NCI-H146 treated with DMSO at 0.1 percent for 48 hours (cell line): Measurements from ENCODE around the gene RBBP6.
"Not testable (repeated sequence)": the region's sequence is repeated elsewhere in the genome, so short reads cannot be mapped to it uniquely, and the experiment has no call there.

Experiments used
- DNase-seq: peaks from one replicate; lab custom pipeline; 2025; ENCODE audit not compliant: unreplicated experiment; lab: John Stamatoyannopoulos, UW

Gene RBBP6

DNA sequence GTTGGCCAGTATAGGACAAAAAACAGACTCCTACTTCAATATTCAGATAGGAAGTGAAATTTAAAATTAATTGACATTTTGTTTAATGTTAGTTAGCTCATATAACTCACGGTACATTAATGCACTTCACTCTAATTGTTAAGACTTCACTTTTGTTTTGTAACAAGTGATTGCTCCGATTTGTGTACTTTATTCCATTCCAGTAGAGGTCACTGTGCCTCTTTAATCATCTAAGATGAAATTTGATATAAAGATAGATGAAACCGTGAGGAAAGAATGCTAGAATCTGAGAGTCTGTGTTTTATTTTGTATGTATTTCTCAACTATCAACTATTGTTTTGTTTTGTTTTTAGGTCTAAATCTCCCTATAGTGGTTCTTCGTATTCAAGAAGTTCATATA lies 29.0 kb downstream of the RBBP6 start:
- DNase-seq, result no peak

DNA sequence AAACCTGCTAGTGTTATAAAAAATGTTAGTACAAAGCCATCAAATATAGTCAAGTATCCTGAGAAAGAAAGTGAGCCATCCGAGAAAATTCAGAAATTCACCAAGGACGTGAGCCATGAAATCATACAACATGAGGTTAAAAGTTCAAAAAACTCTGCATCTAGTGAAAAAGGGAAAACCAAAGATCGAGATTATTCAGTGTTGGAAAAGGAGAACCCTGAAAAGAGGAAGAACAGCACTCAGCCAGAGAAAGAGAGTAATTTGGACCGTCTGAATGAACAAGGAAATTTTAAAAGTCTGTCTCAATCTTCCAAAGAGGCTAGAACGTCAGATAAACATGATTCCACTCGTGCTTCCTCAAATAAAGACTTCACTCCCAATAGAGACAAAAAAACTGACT lies 31.7 kb downstream of the RBBP6 start:
- DNase-seq, result no peak

DNA sequence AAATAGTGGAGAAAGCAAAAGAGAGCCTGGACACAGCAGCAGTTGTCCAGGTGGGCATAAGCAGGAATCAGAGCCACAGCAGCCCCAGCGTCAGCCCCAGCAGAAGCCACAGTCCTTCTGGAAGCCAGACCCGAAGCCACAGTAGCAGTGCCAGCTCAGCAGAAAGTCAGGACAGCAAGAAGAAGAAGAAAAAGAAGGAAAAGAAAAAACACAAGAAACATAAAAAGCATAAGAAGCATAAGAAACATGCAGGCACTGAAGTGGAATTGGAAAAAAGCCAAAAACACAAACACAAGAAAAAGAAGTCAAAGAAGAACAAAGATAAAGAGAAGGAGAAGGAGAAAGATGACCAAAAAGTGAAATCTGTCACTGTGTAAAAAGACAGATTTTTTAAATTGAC lies 32.7 kb downstream of the RBBP6 start:
- DNase-seq, result no peak

DNA sequence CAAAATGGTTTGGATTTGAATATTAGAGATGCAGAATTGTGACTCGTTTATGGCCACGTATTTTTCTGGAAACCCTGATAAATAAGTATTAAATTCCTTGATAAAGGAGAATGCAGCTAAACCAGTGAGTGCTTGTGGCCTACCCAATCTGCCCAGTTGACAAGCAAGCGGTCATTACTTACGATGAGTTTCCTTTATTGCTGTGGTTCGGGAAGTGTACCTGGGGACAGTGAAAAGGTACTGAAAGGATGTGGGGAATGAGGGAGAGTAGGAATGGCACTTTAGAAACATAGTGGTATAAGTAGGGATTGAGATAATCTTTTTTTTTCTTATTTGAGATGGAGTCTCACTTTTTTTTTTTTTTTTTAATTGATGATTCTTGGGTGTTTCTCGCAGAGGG lies 33.8 kb downstream of the RBBP6 start:
- DNase-seq, result no peak

DNA sequence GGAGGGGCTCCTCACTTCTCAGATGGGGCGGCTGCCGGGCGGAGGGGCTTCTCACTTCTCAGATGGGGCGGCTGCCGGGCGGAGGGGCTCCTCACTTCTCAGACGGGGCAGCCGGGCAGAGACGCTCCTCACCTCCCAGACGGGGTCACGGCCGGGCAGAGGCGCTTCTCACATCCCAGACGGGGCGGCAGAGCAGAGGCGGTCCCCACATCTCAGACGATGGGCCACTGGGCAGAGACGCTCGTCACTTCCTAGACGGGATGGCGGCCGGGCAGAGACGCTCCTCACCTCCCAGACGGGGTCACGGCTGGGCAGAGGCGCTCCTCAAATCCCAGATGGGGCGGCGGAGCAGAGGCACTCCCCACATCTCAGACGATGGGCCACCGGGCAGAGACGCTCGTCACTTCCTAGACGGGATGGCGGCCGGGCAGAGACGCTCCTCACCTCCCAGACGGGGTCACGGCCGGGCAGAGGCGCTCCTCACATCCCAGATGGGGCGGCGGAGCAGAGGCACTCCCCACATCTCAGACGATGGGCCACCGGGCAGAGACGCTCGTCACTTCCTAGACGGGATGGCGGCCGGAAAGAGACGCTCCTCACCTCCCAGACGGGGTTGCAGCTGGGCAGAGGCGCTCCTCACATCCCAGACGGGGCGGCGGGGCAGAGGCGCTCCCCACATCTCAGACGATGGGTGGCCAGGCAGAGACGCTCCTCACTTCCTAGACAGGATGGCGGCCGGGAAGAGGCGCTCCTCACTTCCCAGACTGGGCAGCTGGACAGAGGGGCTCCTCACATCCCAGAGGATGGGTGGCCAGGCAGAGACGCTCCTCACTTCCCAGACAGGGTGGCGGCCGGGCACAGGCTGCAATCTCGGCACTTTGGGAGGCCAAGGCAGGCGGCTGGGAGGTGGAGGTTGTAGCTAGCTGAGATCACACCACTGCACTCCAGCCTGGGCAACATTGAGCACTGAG lies 35.4 kb downstream of the RBBP6 start:
- DNase-seq, result not testable (repeated sequence)

DNA sequence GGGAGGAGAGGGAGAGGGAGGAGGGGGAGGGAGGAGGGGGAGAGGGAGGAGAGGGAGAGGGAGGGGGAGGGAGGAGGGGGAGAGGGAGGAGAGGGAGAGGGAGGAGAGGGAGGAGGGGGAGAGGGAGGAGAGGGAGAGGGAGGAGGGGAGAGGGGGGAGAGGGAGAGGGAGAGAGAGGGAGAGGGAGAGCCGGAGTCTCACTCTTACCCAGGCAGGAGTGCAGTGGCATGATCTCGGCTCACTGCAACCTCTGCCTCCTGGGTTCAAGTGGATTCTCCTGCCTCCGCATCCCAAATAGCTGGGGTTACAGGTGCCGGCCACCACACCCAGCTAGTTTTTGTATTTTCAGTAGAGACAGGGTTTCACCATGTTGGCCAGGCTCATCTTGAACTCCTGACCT lies 36.4 kb downstream of the RBBP6 start:
- DNase-seq, result not testable (repeated sequence)

DNA sequence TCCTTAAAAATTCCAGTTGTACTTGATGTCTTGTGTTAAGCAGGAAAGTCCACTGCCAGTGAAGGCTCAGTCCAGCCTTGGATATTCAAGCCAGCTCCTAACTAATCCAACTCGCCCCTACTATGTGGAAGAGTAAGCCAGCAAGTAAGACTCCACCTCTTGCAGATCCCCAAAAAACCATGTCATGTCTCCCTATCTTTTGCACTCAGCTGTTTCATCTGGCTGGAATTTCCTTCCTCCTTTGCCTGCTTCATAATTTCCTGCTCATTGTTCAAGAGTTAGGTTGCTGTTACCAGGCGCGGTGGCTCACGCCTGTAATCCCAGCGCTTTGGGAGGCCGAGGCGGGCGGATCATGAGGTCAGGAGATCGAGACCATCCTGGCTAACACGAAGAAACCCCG lies 37.8 kb downstream of the RBBP6 start:
- no peak for DNase-seq

DNA sequence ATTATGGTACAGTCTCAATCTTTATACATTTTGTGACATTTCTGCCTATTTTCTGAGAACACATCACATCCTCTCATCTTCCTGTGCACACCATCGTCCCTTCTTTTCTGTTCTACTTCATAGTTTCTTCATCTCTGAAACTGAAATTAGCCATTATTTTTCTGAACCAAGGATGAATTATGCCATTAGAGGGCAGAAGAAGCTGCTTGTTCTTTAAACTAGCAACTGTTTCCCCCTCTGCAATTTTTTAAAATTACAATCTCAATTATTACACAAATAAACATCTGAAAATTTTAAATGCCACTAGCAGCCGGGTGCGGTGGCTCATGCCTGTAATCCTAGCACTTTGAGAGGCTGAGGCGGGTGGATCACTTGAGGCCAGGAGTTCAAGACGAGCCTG lies 41.3 kb downstream of the RBBP6 start:
- no peak for DNase-seq

DNA sequence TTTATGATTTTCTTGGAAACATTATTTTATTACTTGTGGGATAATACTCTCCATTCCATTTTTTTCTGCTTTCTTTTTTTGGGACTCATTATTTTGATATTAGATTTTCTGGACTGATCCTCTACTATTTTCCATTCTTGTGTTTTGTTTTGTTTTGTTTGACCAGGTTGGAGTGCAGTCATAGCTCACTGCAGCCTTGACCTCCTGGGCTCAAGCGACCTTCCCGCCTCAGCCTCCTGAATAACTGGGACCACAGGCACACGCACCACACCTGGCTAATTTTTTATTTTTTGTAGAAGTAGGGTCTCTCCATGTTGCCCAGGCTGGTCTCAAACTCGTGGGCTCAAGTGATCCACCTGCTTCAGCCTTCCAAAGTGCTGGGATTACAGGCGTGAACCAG lies 44.1 kb downstream of the RBBP6 start:
- DNase-seq, result no peak

DNA sequence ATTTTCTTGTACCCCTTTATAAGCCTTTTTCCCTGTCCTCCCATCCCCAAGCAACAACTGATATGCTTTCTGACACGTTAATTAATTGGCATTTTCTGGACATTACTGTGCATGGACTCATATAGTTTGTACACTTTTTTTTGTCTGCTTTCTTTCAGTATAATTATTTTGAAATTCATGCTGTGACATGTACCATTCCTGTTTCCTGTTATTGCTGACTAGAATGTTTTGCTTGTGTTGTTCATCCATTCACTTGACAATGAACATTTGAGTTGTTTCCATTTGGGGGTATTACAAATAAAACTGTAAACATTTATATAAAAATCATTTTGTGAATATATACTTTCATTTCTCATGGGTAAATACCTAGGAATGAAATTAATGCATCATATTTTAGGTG lies 50.6 kb downstream of the RBBP6 start:
- DNase-seq, result no peak

DNA sequence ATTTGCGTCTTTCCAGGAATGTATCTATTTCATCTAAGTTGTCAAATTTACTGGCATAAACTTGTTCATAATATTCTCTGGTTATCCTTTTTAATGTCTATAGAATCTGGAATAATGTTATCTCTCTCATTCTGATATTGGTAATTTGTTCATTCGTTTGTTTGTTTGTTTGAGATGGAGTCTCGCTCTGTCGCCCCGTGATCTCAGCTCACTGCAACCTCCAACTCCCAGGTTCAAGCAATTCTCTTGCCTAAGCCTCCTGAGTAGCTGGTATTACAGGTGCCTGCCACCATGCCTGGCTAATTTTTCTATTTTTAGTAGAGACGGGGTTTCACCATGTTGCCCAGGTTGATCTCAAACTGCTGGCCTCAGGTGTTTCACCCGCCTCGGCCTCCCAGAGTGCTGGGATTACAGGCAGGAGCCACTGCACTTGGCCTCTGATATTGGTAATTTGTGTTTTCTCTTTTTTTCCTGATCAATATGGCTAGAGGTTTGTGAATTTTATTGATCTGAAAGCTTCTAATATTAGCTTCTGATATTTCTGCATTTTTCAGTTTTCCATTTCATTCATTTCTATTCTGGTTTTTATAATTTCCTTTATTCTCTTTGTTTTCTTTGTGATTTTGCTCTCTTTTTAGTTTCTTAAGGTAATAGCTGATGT lies 59.5 kb downstream of the RBBP6 start:
- no peak for DNase-seq

DNA sequence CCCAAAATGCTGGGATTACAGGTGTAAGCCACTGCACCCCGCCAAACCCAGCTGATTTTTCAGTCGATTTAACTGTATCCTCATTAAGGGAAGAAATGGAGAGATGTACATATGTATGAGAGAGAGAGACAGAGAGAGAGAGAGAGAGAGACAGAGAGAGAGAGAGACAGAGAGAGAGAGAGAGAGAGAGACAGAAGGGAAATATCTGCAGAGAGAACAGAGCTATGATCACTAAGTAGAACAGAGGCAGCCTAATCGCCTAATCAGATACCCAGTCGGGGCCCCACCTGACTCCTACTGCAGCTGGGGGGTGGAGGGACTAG lies 70.0 kb downstream of the RBBP6 start:
- no peak for DNase-seq

DNA sequence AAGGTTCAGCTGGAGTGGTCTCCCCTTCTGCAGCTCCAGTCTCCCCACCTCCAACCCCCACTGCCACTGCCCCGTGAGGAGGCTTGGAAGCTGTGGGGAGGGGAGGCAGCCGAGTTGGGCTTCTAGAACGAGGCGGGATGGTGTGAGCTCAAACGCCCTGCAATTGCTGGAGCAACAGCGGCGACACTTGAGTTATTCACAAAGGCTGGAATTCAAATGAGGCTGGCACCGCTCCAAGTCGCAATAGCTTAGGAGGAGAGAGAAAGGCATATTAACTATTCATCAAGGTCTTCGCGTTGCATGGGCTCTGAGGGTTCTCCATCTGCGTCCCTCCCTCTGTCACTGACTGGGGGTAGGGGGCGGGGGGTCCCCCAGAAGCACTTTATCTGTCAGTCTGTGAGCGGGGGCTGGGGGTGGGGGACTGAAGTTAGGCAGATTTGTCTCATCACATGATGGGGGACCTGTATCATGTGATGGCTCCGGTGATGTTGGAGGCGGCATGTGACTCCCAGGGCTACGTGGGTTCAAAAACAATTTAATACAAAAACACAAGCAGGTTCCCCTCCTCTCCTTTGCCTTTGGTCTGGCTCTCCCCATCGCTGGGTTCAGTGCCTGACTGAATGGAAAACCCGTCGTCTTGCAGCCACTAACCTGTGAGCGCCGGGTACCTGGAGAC lies 70.5 kb downstream of the RBBP6 start:
- no peak for DNase-seq

DNA sequence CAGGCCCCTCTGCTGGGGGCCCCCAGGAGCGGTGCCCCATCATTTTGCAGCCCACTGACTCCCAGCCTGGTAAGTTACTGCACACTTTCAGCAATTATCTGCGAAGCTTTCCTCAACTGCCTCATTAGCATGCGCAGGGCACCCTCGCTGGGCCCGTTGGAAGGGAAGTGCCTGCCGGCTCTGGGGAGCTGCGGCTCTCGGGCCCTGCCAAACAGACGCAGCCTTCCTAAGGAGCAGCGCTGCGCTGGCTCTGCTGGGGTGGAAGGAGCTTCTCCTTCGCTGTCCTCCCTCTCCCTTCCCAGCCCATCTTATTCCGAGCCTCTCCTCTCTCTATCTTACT lies 71.0 kb downstream of the RBBP6 start:
- DNase-seq, result no peak

DNA sequence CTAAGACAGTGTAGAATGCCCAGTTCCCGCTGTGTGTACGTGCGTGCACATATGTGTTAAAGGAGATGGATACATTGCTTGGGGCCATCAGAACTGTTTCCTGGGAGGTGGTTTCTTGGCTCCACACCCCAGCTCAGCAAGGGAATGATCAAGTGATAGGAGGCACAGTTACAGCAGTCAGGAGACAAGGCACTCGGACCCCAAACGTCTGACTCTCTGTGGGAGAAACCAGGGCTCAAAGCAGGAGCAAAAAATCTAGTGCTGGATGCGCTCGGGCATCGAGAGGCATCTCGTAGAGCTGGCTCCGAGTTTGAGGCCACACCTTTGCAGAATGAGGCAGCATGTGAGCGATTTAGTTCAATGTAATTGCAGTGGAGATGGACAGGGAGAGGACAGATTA lies 71.9 kb downstream of the RBBP6 start:
- no peak for DNase-seq

DNA sequence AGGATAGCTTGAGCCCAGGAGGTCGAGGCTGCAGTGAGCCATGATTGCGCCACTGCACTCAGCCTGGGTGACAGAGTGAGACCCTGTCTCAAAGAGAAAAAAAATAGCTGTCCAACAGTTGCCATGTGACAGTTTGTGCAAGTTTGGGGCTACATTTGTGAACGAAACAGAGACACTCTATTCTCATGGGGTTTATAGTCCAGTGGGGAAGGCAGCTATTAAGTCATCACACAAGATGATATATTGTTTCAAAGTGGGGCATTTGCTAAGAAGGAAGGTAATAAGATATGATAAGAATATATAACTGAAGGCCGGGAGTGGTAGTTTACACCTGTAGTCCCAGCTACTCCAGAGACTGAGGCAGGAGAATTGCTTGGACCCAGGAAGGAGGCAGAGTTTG lies 73.3 kb downstream of the RBBP6 start:
- no peak for DNase-seq

DNA sequence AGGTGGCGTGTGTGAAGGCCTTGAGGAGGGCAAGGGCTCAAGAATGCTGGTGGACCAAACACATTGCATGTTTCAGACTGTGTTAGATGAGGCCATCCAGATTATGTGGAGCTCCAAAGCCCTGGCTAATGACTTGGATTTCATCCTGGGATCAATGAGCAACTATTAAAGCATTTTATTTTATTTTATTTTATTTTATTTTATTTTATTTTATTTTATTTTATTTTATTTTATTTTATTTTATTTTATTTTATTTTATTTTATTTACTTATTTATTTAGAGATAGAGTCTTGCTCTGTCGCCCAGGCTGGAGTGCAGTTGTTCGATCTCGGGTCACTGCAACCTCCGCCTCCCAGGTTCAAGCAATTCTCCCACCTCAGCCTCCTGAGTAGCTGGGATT lies 73.9 kb downstream of the RBBP6 start:
- DNase-seq, result not testable (repeated sequence)

DNA sequence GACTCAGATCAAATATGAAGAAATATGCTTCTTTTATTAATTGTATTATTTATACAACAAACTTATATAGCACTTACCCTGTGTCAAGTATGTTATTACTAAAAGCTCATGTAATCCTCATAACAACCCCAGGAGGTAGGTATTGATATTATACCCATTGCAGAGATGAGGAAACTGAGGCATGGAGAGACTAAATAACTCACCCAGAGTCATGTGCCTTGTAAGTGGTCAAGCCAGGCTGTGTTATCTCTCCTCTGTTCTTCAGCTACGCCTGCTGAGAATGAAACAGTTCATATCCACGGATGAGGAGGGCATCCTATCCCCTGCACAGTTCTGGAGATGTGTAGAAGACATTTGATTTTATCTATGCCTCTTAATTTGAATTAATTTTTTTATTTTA lies 78.1 kb downstream of the RBBP6 start:
- DNase-seq, result no peak
